HTR-8/SVneo (cell line): ENCODE measurements around the gene CSF3R.
A peak's percentile ranks its signal among the peaks of the same experiment; 100 is the strongest.
"Not testable (repeated sequence)": the region's sequence is repeated elsewhere in the genome, so short reads cannot be mapped to it uniquely, and the experiment has no call there.

Experiments
- DNase-seq: peaks from one replicate; pipeline ENCODE4 v3.0.0; 2011; ENCODE audit warnings: low spot score, mixed read lengths; ENCODE audit not compliant: insufficient read length
- FAIRE-seq: peaks from 2 replicates; lab custom pipeline; 2011; peaks lifted over from hg19 to GRCh38; lab: Jason Lieb, UNC

CSF3R gene

DNA sequence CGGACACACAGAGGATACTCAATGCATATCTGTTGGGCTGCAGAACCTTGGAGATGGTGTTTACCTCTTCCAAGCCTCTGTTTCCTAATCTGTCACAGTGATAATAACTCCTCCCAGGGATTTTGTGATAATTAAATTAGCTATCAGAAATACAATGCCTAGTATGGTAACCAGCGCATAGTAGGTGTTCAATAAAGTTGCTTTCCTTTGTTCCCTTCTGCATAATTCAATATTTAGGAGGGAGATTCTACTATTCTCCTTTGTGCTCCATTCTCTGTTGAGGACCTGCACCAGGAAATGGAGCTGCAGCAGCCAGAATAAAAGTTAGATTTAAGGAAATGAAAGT is 3.4 kb upstream of the CSF3R start:
- DNase-seq (no peak), FAIRE-seq (no peak)

DNA sequence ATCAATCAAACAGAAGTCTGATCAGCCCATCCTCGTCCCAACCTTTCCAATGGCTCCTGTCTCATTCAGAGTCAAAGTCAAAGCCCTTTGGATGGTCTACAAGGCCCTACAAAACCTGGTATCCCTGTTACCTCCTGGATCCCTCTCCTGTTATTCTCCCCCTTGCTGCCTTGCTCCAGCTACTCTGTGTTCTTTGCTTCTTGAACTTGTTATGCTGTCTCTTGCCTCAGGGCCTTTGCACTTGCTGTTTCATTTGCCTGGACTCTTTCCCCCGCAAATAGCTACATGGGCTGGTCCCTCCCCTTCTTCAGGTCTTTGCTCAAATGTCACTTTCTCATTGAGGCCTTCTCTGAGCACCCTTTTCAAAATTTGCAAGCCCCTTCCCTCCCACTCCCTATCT is 1.4 kb upstream of the CSF3R start:
- no peak for FAIRE-seq

DNA sequence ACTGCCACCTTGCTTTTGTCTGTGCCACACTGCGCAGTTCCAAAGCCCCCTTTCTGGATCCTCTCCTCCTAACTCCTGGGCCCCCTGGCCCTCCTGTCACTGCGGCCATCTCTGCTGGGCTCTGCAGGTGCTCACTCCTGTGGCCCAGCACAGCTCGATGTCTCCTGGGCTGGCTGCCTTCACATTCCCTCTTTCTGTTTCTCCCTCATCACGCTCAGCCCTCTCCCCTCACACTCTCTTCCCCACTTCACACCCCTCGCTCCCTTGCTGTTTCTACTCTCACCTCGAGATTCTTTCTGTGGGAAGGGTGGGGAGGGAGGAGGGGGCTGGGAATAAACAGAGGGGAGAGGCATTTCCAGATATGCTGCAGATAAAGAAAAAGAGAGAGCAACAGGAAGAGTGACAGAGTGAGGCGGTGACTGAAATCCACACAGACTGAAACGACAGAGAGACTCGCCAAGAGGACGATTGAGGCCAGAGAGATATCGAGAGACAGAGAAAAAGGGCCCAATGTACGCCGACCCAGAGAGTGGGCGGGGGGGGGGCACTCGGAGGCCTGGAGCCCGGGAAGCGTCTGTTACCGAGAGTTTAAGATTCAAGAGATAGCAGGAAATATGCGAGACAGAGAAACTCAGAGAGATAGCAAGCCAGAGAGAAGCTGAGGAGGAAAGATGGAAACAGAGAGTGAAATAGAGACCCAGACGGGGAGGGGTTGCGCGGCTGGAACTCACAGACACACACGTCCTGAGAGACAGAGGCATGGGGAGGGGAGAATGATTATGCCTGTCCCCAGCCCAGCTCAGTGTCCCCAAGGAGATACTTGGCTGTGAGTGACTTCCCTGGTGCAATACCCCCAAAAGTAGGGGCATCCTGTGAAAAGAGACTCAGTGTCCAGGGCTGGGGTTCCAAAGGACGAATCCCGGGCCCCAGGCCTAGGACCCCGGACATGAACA is 666 bp downstream of the CSF3R start:
- FAIRE-seq (no peak), DNase-seq (no peak)

More for the DNA sequence above, 1.4 kb upstream of the CSF3R start:
- no peak for DNase-seq

DNA sequence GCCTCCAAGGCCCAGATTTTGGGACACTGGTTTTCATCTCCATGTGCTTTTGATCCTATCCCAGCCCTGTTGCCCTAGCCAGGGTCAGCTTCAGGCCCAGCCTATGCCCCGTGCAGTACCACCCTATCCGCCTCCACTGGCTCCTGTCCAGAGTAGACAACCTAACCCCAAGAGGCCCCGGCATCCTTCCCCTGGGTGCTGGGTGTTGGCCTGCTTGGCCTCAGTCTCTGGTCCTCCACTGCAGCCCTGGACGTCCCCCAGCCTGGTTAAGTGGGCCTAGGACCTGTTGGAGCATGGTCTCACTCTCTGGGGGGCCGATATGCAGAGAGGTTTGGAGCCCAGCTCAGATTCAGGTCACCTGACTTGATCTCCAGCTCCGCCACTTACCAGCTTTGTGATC is 1.6 kb downstream of the CSF3R start:
- no peak for FAIRE-seq
- no peak for DNase-seq

DNA sequence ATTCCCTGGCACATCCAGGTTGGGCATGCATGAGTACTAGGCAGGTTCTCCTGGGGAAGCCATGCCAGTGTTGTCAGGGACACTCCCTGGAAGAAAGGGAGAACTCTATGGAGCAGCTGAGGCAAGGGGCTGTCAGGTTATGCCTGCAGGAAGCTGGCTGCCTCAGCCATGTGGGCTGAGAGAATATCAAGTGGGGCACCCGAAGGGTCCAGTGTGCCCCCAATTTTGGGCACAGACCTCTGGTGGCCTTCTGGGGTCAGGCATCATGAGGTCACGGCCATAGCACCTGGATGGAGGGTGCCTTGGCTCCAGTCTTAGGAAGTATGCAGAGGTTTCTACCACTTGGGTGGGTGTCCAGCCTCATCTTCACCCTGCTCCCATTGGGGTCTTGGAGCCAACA is 2.6 kb downstream of the CSF3R start:
- FAIRE-seq (no peak), DNase-seq (no peak)

DNA sequence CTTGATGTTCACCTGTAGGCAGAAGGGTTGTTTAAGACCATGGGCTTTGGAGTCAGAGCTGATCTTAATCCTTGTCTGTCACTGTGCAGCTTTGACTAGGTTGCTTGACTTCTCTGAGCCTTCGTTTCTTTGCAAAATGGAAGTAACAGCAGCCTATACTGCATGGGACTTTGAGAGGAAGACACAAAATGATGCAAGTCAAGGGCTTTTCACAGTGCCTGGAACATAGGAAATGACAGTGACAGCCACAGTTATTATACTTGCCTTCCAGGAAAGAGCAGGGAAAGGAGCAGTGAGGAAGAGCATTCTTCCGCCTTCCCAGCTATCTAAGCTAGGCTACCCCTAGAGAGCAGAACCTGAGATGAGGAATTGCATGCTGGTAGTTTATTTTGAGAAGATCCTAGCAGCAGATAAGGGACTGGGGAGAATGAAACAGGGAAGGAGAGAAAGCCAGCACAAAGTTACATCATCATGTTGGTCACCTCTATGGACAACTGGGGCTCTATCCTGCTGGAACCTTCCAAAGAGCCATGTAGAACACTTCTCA is 3.1 kb downstream of the CSF3R start:
- DNase-seq (no peak), FAIRE-seq (no peak)

DNA sequence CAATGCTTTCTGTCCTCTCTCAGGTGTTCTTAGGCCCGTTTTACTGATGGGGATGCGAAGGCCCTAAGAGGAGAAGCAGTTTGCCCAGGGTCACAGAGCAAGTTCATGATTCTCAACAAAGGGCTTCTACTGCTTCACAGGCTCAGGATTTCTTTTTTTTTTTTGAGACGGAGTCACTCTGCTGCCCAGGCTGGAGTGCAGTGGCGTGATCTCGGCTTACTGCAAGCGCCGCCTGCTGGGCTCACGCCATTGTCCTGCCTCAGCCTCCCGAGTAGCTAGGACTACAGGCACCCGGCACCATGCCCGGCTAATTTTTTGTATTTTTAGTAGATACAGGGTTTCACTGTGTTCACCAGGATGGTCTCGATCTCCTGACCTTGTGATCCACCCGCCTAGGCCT is 5.1 kb downstream of the CSF3R start:
- DNase-seq, FAIRE-seq: not testable (repeated sequence)

DNA sequence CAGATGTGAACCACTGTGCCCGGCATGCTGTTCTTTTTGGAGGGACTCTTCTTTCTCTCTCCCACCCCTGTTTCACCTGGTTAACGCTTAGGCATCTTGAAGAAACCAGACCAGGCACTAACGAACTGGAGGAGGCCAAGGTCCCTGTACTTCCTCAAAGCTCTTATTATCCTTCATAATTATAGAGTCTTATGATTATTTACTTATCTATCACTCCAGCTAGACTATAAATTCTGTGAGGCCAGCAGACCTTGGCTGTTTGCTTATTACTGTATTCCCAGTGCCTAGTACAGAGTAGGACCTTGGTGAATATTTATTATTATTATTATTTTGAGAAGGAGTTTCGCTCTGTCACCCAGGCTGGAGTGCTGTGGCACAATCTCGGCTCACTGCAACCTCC is 5.8 kb downstream of the CSF3R start:
- DNase-seq (no peak), FAIRE-seq (no peak)

DNA sequence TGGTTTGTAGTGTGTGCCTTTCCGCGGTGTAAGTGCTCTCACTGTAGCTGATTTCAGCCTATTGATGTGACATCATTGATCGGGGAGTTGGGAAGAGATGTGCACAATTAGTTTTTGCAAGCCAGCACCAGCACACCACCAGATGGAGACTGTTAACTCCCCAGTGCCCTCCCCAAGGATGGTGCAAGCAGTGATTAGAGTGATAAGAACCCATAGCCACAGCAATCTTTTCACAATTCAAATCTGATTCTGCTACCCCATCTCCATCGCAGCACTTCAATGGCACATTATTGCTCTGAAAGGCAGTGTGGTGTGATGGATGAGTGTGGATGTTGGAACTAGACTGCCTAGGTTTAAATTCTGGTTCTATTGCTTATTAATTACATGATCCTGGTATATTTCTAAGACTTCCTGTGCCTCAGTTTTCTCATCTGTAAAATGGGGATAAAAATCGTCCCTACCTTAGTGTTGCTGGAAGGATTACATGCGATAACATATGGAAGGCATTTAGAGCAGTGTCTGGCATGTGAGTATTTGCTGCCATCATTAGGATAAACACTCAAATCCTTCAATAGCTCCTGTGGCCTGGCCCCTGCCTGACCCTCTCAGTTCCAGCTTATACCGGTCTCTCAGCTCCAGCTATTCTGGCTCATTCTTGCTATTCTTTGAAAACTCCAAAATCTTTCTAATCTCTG is 6.7 kb downstream of the CSF3R start:
- DNase-seq, result no peak
- FAIRE-seq, result no peak

DNA sequence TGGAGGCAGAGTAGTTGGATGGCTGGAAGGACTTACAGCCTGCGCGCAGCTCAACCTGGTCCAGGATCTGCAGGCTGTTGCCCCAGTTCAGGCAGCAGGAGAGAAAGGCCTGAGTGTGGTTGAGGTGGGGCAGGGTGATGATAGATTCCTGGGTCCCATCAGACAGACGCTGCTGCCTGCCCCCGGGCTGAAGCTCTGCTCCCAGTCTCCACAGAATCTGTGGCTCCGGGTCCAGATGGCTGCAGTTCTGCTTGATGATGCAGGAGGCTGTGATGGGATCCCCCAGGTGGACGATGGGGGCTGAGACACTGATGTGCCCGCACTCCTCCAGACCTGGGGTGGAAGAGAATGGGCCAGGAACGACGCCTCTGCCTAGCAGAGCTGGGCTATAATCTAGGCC is 7.4 kb downstream of the CSF3R start:
- FAIRE-seq, result no peak

DNA sequence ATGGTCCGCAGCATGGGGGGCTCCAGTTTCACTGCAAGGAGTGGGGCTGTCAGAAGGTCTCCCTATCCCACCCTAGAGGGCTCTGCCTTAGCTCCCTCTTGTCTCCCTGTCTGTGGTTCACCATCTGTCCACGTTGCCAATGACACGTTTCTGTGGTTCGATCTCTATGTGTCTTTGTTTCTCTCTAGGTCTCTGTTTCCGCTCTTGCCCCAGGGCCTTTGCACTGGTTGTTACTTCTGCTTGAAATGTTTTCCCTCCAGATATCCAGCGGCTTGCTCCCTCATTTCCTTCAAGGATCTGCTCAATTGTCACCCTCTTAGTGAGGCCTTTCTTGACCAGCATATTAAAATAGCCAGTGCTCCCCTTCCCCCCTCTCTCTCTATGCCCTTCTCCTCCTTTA is 10.1 kb downstream of the CSF3R start:
- no peak for FAIRE-seq

More for the DNA sequence above, 7.4 kb downstream of the CSF3R start:
- no peak for DNase-seq

DNA sequence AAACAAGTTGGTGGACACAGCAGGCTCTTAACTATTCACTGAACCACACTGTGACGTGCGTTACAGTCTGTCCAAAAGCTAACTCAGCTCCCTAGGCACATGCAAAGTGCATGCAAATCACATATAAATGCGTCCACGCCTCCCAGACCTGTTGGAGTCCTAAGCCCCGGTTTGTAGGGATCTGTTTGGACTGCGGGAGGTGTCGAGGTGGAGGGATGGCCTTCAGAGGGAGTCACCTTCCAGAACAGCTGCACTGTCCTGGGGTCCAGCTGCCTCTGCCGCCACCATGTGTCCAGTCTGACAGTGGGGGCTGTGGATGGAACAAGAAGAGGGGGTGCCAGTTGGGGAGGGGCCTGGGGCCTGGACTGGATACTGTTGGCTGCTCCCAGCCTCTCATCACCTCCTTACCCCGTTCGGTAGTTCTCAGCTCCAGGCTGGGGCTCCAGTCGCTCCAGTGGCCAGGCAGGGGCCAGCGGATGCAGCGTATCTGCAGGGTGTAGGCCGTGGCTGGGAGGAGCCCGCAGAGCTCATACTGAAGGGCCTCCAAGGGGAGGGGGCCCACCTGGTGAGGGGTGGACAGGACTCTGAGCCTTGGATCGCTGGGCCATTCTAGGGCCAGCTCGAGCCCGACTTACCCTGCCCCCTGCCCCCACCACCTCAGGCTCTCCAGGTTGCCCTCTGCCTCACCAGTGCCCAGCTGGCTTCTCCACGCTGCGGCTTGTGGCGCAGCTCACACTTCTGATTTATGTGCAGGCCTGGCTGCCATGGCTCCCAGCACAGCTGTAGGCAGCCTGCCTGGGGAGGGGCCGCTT is 10.7 kb downstream of the CSF3R start:
- DNase-seq, result no peak
- no peak for FAIRE-seq

More for the DNA sequence above, 10.1 kb downstream of the CSF3R start:
- no peak for DNase-seq

DNA sequence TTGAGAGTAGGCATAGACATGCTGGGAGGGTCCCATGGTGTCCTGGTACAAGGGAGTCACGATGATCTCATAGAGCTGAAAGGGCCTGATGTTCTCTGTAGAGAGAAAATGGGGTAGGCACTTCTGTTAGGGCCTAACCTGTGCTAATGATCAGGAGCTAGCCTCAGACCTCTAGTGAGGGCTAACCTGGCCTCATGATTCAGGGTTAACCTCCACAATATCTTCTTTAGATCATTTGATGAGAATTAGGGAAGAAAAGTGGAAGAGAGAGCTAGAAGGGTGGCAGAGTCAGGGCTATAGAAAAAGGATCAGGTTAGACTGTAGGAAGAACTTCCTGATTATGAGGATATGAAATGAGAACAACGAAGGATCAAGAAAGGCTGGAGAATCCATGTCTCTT is 13.6 kb downstream of the CSF3R start:
- DNase-seq (no peak), FAIRE-seq (no peak)

DNA sequence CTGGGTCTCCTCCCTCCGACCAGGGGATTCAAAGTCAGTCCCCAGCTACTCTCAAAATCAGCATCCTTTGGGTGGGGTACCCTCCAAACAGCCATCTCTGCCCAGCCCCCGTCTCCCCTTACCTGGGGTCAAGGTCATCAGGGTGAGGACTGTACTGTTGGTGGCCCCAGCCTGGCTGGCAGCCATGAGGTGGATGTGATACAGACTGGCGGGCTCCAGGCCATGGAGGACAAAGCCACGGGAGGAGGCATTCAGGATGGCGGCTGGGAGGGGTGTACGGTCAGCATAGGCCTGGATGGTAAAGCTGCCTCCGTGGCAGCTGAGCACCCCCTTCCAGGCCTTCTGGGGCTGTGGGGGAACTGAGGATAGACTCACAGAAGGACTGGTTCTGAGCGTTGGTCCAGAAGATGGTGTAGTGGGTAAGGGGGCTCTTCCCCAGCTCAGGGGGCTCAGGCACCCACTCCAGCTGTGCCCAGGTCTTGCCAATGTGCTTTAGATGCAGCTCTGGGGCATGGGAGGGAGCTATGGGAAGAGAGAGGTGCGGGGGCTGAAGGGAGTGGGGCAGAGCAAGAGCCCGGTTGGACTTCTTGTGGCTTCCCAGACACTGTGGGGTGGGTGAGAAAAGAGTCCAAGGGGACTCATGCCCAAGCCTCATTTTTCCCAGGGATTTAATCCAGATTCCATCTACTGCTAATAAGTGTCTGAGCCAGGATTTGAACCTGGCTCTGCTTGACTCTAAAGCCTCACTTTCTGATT is 14.8 kb downstream of the CSF3R start:
- no peak for DNase-seq
- no peak for FAIRE-seq

DNA sequence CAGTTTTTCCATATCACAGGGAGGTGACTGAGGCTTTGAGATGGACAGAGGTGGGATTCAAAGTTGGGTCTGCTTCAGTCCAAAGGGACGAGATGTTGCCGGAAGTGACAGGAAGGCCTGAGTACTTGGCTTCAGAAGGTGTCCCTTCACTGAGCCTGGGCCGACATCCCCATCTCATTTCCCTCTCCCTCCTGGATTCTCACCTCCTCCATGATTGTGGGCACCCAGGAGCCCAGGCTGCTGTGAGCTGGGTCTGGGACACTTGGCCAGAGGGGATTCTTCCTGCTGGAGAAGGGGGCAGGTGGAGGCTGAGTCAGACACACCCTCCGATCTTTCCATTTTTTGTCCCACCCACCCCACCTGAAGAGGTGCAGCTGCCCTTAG is 15.7 kb downstream of the CSF3R start:
- FAIRE-seq, result no peak

DNA sequence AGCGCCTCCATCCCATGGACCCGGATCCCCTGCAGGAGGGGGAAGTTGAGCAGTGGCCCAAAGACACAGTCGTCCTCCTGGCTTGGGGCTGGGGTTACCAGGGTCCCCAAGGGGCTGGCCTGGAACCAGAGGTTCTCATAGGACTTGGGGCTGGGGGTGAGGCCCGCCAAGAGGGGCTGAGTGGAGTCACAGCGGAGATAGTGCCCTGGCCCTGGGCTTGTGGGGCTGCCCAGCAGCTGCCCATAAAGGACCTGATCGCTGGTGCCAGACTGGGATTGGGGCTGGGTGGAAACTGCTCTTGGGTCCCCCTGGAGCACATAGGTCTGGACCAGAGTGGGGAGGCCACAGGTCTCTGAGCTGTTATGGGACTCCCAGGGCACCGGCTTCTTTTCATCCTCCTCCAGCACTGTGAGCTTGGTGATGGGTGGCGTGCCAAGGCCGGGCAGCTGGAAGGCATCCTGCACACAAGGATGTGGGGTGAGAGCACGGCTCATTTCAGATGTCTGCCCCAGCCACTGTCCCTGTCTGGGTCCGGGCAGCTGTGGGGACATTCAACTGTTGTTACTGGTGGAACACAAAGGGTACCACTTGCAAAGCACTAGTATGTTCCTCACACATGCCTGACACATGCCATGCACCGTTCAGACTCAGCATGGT is 16.2 kb downstream of the CSF3R start:
- FAIRE-seq (no peak), DNase-seq (no peak)

More for the DNA sequence above, 15.7 kb downstream of the CSF3R start:
- DNase-seq, result no peak

DNA sequence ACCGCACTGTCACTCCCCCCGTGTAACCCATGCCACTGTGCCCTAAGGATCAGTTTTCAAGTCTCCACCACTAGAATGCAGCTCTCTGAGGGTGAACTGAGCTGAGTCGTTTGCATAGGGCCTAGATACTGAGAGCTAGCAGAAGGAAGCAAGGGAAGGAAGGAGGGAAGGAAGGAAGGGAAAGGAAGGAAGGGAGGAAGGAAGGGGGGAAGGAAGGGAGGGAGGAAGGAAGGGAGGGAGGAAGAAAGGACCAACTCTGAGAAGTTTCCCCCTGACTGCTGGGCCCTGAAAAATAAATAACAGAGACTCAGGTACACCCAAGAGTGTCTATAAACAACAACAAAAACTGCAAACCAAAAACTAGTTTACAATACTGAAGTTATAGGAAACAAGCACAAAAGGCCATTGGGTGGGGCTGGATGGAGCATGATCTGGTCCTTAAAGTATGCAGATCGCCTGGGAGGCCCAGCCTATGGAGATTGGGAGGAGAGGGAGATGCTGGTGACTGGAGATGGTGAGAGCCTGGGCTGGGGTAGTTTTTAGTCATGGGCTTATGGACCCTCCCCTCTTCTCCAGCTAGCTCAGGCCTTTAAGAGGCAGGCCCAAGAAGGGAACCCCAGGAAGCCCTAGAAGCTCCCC is 16.9 kb downstream of the CSF3R start:
- FAIRE-seq, result no peak
- DNase-seq, result no peak

DNA sequence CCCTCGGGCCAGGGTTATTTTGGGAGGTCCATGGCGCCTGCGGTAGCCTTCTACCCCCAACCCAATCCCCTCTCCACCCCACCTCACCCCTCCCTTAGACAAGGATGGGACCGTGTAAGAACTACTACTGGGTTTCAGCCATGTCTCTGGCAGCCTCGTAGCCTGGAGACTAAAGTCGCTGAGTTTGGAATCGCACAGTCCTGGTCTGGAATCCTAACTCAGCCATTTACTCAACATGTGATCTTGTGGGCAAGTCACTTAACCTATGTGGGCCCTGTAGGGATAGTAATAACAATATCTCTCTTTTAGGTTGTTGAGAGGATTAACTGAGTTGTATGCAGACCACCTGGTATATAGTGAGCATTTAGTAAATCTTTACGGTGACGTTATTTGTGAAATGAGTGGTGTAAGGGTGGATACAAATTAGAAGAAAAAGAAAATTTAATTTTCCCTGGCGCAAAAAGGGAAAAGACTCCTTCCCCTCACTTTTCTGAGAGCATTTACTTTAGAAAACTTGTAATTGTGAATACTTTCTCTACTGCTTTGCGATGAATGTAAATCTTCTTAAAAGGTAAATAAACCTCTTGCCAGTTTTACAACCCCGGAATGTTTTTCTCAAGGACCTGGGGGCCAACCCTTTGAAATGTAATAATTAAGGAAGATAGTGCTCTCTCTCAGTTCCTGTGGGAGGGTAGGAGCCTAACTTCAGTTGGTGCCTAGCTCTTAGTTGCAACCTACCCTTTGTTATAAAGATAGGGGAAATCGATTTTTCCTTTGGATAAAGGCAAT is 17.9 kb downstream of the CSF3R start:
- FAIRE-seq (no peak), DNase-seq (peak; percentile 24)
